OCI-LY7 (cell line): ENCODE results near the gene KCNK6.
"Not testable (repeated sequence)": the region's sequence is repeated elsewhere in the genome, so short reads cannot be mapped to it uniquely, and the experiment has no call there.

Experiments
- CTCF ChIP-seq: fragments of 200-600 bp; sonication (generic); conservative IDR thresholded peaks from 2 replicates; pipeline ENCODE4 v1.5.1; 2014; ENCODE audit warnings: mild to moderate bottlenecking, antibody characterized with exemption, low read length, moderate library complexity, mixed read lengths
- EZH2phosphoT487 ChIP-seq: fragments of 200-600 bp; sonication (generic); IDR thresholded peaks from 2 replicates; pipeline ENCODE4 v1.6.1; 2018; ENCODE audit warnings: low read depth, borderline replicate concordance, mild to moderate bottlenecking, mixed run types, antibody characterized with exemption, low read length, moderate library complexity, mixed read lengths

GRCh38 chr19:38339011-38339410, 19.4 kb downstream of the KCNK6 start:
- not testable (repeated sequence) for TF ChIP-seq CTCF, EZH2phosphoT487
